ENCODE measurements around the gene LCOR. TPM values are rescaled to one million over a fixed set of nuclear protein-coding genes. Genes with fewer than 3 reads are reported as not detected.

Gene LCOR
- total and polyA plus RNA-seq, 2 donors (not counting 1 experiment from before 2014, with no cell fraction given), result 15.0 to 15.7 TPM

- Histone ChIP-seq H3K9ac (ENCODE audit: insufficient read depth, low read length) (no peak overlapping the region), H3K9me3 (ENCODE audit: control insufficient read depth, insufficient read depth, low read depth, low read length) (no peaks in the 10 kb centered on the region), H2AFZ (ENCODE audit: low read length) (no peak overlapping the region), H3K36me3 (ENCODE audit: control insufficient read depth, insufficient read depth, low read length) (no peaks in the 10 kb centered on the region), H3K79me2 (ENCODE audit: control insufficient read depth, insufficient read depth, low read length) (peaks cover 2% of the 10 kb centered on the region), H4K20me1 (ENCODE audit: control insufficient read depth, extremely low read depth, insufficient read depth, low read length) (no peaks in the 10 kb centered on the region), H3K4me1 (ENCODE audit: control insufficient read depth, extremely low read depth, insufficient read depth, low read length) (no peaks in the 10 kb centered on the region), H3K27ac (ENCODE audit: insufficient read depth, low read length) (no peak overlapping the region), H3K4me2 (ENCODE audit: extremely low read depth, insufficient read depth, low read length) (no peak overlapping the region), H3K4me3 (replicated peaks in 1 of 4; ENCODE audit: control extremely low read depth in 1 of 4, insufficient read depth in 1 of 4, low read depth in 3 of 4, low read length in 4 of 4) (no peak overlapping the region), H3K27me3 (ENCODE audit: control insufficient read depth, insufficient read depth, low read length) (no peaks in the 10 kb centered on the region)
- TF ChIP-seq, protein P1, sequence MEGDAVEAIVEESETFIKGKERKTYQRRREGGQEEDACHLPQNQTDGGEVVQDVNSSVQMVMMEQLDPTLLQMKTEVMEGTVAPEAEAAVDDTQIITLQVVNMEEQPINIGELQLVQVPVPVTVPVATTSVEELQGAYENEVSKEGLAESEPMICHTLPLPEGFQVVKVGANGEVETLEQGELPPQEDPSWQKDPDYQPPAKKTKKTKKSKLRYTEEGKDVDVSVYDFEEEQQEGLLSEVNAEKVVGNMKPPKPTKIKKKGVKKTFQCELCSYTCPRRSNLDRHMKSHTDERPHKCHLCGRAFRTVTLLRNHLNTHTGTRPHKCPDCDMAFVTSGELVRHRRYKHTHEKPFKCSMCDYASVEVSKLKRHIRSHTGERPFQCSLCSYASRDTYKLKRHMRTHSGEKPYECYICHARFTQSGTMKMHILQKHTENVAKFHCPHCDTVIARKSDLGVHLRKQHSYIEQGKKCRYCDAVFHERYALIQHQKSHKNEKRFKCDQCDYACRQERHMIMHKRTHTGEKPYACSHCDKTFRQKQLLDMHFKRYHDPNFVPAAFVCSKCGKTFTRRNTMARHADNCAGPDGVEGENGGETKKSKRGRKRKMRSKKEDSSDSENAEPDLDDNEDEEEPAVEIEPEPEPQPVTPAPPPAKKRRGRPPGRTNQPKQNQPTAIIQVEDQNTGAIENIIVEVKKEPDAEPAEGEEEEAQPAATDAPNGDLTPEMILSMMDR (conservative IDR thresholded peaks at IDR 0.05 in 1 of 2, IDR thresholded peaks at IDR 0.05 in 1 of 2; ENCODE audit: low read depth in 1 of 2, low read length in 2 of 2), result no peak
- no peak for TF ChIP-seq EZH2 (IDR thresholded peaks at IDR 0.05; ENCODE audit: low read length, missing control alignments)
- no peak for DNase-seq (ENCODE audit: low read depth in 2 of 2)
Measured at GRCh38 chr10:96913906-96914305, 81.8 kb downstream of the LCOR start.

DNA sequence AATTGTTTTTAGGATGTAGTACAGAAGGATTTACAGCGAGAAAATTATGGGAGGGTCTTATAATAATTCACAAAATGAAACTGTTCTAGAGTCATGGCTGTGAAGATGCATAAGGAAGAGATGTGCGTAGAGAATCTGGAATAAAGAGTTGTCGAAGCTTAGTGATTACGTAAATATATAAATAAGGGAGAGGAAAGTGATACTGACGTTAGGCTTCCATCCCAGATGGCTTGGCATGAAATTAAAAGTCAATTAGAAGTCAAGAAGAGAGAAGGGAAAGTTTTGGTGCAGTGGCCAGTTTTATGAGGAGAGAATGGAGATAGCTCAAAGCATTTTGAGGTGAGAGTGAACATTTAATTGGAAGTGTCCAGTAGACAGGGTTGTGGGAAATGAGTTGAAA lies 85.5 kb downstream of the LCOR start:
- no peaks in the 10 kb centered on the region for H3K4me1 ChIP-seq (ENCODE audit: control insufficient read depth, extremely low read depth, insufficient read depth, low read length)
- H3K4me2 ChIP-seq (ENCODE audit: extremely low read depth, insufficient read depth, low read length), result no peak overlapping the region
- no peaks in the 10 kb centered on the region for H3K36me3 ChIP-seq (ENCODE audit: control insufficient read depth, insufficient read depth, low read length)
- peak in 1 of 2 donors; percentile 15 for DNase-seq (ENCODE audit: low read depth in 2 of 2)
- TF ChIP-seq, protein P1 (conservative IDR thresholded peaks at IDR 0.05 in 1 of 2, IDR thresholded peaks at IDR 0.05 in 1 of 2; ENCODE audit: low read depth in 1 of 2, low read length in 2 of 2), result no peak
- no peak for TF ChIP-seq EZH2 (IDR thresholded peaks at IDR 0.05; ENCODE audit: low read length, missing control alignments)
- no peak overlapping the region for H3K9ac ChIP-seq (ENCODE audit: insufficient read depth, low read length)
- no peaks in the 10 kb centered on the region for H3K9me3 ChIP-seq (ENCODE audit: control insufficient read depth, insufficient read depth, low read depth, low read length)
- no peaks in the 10 kb centered on the region for H3K27me3 ChIP-seq (ENCODE audit: control insufficient read depth, insufficient read depth, low read length)
- no peaks in the 10 kb centered on the region for H4K20me1 ChIP-seq (ENCODE audit: control insufficient read depth, extremely low read depth, insufficient read depth, low read length)
- H3K4me3 ChIP-seq (replicated peaks in 1 of 4; ENCODE audit: control extremely low read depth in 1 of 4, insufficient read depth in 1 of 4, low read depth in 3 of 4, low read length in 4 of 4), result no peak overlapping the region
- no peak overlapping the region for H2AFZ ChIP-seq (ENCODE audit: low read length)
- H3K27ac ChIP-seq (ENCODE audit: insufficient read depth, low read length), result no peak overlapping the region
- H3K79me2 ChIP-seq (ENCODE audit: control insufficient read depth, insufficient read depth, low read length), result peaks cover 12% of the 10 kb centered on the region

GRCh38 chr10:96918214-96919002 lies 86.3 kb downstream of the LCOR start:
- no peak overlapping the region for H3K4me3 ChIP-seq (replicated peaks in 1 of 4; ENCODE audit: control extremely low read depth in 1 of 4, insufficient read depth in 1 of 4, low read depth in 3 of 4, low read length in 4 of 4)
- no peak for TF ChIP-seq EZH2 (IDR thresholded peaks at IDR 0.05; ENCODE audit: low read length, missing control alignments)
- TF ChIP-seq, protein P1 (conservative IDR thresholded peaks at IDR 0.05 in 1 of 2, IDR thresholded peaks at IDR 0.05 in 1 of 2; ENCODE audit: low read depth in 1 of 2, low read length in 2 of 2), result no peak
- H3K27ac ChIP-seq (ENCODE audit: insufficient read depth, low read length), result no peak overlapping the region
- no peak overlapping the region for H3K4me2 ChIP-seq (ENCODE audit: extremely low read depth, insufficient read depth, low read length)
- peak in 1 of 2 donors; percentile 33 for DNase-seq (ENCODE audit: low read depth in 2 of 2)
- H2AFZ ChIP-seq (ENCODE audit: low read length), result no peak overlapping the region
- H3K9me3 ChIP-seq (ENCODE audit: control insufficient read depth, insufficient read depth, low read depth, low read length), result no peaks in the 10 kb centered on the region
- H3K4me1 ChIP-seq (ENCODE audit: control insufficient read depth, extremely low read depth, insufficient read depth, low read length), result no peaks in the 10 kb centered on the region
- no peaks in the 10 kb centered on the region for H3K27me3 ChIP-seq (ENCODE audit: control insufficient read depth, insufficient read depth, low read length)
- H3K36me3 ChIP-seq (ENCODE audit: control insufficient read depth, insufficient read depth, low read length), result no peaks in the 10 kb centered on the region
- no peak overlapping the region for H3K9ac ChIP-seq (ENCODE audit: insufficient read depth, low read length)
- no peaks in the 10 kb centered on the region for H4K20me1 ChIP-seq (ENCODE audit: control insufficient read depth, extremely low read depth, insufficient read depth, low read length)
- H3K79me2 ChIP-seq (ENCODE audit: control insufficient read depth, insufficient read depth, low read length), result peaks cover 16% of the 10 kb centered on the region

Measured in fibroblast of lung (primary cell).